Cardiac muscle cell (in vitro differentiated cells and primary cell): ENCODE measurements around the gene SSU72. TPM values are rescaled to one million over a fixed set of nuclear protein-coding genes. Genes with fewer than 3 reads are reported as not detected.

ENCODE experiments used
- DNase-seq, 2 donors: peaks; one replicate each; pipeline versions ENCODE4 v3.0.0 to v3.0.0-alpha.2; 2010 to 2017; ENCODE audit warnings: low read depth in 1 of 2, low spot score in 1 of 2
- H3K27ac ChIP-seq: fragments of 200-600 bp; sonication (generic); 2 replicates; pipeline ENCODE4 v1.5.1; 2016
- H3K27me3 ChIP-seq: fragments of 200-600 bp; sonication (generic); 2 replicates; pipeline ENCODE4 v1.6.0; 2016; ENCODE audit warnings: control low read depth
- H3K36me3 ChIP-seq: fragments of 200-600 bp; sonication (generic); 2 replicates; pipeline ENCODE4 v1.5.1; 2016; ENCODE audit warnings: control low read depth
- H3K4me1 ChIP-seq: fragments of 200-600 bp; sonication (generic); 2 replicates; pipeline ENCODE4 v1.8.1; 2017; ENCODE audit warnings: low read depth, mild to moderate bottlenecking, mixed run types
- H3K4me3 ChIP-seq: fragments of 200-600 bp; sonication (generic); 2 replicates; pipeline ENCODE4 v1.5.1; 2016; ENCODE audit warnings: mild to moderate bottlenecking
- H3K9me3 ChIP-seq: fragments of 200-600 bp; sonication (generic); 2 replicates; pipeline ENCODE4 v1.5.1; 2017; ENCODE audit warnings: low read depth, mild to moderate bottlenecking, control low read depth
- polyA plus RNA-seq: library from polyadenylated mRNA; unstranded; fragments of >200 nt; fragmentation: Nextera tagmentation; extraction: Ambion mirVana; gene quantifications from 2 replicates; pipeline ENCODE4 v1.2.1, GENCODE V29; 2016
- total RNA-seq: library from RNA; depleted of rRNA; stranded (reverse); fragments of >200 nt; gene quantifications from 2 replicates; pipeline ENCODE4 v1.2.3, GENCODE V29; 2016
- TF ChIP-seq, protein P1 (sequence below): IDR thresholded peaks from 2 replicates; pipeline ENCODE4 v1.5.1; 2012; ENCODE audit warnings: low read depth, mild to moderate bottlenecking, low read length

SSU72 gene
- total and polyA plus RNA-seq, 2 experiments from 2014 or later, result 97.3 to 202 TPM

DNA sequence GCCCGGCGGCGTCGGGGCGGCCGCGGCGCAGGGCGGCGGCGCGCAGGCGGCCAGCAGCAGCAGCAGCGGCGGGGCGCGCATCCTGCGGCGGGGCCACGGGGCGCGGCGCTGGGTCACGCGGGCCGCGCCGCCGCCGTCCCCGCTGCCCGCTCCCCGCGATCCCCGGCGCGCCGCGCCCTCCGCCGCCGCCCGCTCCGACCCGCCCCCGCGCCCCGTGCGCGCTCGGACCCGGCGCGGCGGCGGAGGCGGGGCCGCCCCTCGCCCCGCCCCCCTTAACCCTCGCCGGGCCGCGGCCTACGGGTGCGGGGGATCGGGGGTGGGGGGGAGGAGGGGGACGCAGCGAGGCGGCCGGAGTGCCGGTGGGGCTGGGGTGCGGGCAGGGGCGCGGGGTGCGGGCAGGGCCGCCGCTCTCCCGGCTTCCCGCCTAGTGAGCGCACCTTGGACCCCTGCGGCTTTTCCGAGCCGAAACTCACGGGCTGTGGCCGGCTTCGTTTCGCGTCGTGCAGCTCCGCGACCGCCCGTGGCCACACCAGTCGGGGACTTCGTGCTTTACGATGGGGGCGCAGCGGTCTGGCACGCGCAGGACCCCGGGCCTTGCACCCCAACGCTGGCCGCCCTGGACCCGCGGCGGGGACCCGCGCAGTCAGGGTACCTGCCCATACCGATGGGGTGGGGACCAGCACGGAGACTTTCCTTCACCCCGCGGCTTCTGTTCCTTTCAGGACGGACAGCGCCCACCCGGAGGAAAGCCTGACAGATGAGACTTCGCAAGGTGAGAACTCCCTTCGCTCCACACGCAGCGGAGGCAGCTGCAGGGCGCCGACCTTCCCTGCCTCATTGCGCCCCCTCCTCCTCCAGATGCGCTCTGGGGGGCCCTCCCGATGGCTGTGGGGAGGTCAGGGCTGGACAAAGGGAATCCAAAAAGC is 25.5 kb upstream of the SSU72 start, which contains the start of gene FNDC10:
FNDC10 (minus strand) TSS at position 201 of the 926 bp plus-strand sequence; CDS start at position 81, 120 bp downstream.
- Histone ChIP-seq H3K9me3 (no peaks in the 10 kb centered on the region), H3K4me3 (peak within 1 kb of the TSS; percentile 47), H3K27me3 (peaks cover 61% of the 10 kb centered on the region), H3K4me1 (peaks cover 14% of the 10 kb centered on the region), H3K27ac (no peak within 1 kb of the TSS), H3K36me3 (no peaks in the 10 kb centered on the region)
- peak in 1 of 2 donors; percentile 59 for DNase-seq
- TF ChIP-seq, protein P1, sequence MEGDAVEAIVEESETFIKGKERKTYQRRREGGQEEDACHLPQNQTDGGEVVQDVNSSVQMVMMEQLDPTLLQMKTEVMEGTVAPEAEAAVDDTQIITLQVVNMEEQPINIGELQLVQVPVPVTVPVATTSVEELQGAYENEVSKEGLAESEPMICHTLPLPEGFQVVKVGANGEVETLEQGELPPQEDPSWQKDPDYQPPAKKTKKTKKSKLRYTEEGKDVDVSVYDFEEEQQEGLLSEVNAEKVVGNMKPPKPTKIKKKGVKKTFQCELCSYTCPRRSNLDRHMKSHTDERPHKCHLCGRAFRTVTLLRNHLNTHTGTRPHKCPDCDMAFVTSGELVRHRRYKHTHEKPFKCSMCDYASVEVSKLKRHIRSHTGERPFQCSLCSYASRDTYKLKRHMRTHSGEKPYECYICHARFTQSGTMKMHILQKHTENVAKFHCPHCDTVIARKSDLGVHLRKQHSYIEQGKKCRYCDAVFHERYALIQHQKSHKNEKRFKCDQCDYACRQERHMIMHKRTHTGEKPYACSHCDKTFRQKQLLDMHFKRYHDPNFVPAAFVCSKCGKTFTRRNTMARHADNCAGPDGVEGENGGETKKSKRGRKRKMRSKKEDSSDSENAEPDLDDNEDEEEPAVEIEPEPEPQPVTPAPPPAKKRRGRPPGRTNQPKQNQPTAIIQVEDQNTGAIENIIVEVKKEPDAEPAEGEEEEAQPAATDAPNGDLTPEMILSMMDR, result no peak

DNA sequence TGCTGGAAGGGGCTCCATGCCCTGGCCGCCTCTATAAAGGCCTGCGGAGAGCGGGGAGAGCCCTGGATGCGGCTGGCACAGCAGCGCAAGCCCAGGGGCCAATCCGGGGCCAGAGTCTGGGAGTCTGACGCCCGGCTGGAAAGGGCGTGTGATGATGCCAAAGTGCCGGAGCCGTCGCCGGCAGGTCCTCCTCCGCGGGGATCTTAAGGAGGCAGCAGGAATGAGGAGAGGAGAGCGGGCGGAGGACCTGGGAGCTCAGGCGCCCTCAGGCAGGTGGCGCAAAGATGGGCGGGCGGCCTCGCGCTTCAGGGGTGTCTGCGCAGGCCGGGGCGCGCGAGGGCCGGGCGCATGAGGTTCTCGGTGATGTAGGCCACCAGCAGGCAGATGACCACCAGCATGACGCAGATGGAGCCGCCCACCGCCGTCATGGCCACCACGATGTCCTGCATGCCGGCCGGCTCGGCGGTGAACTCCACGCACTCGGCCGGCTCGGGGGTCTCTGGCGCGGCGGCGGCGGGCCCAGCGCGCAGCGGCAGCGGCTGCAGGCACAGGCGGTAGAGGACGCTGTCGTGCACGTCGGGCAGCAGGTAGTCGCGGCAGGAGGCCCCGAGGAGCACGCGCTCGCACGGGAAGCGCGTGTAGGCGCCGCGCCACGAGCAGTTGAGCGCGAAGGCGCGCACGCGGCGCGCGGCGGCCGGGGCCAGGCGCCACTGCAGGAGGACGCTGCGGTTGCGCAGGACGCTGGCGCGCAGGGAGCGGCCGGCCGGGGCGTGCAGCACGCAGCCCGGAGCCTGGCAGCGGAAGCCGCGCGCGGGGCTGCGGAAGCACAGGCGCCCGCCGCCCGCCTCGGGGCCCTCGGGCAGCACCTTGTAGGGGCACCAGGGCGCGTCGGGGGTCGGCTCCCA is 24.6 kb upstream of the SSU72 start:
- Histone ChIP-seq H3K27me3 (peaks cover 52% of the 10 kb centered on the region), H3K36me3 (no peaks in the 10 kb centered on the region), H3K4me1 (peaks cover 14% of the 10 kb centered on the region), H3K27ac (no peak overlapping the region), H3K4me3 (peak overlapping the region; percentile 12), H3K9me3 (no peaks in the 10 kb centered on the region)
- TF ChIP-seq, protein P1, result no peak
- DNase-seq, result peak; percentile 46 to 66

DNA sequence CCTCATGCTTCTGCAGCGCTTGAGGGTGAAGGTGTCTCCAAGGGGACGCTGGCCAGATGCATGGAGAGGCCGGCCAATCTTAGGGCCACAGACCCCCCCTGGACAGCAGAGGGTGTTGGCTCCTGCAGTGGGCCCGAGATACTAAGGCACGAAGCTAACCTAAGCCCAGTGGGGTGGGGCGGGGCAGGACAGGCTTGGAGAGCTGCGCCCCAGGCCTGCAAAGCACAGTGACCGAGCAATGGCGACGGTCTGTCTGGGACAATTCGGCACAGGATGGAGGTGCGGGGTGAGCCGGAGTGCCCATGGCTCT is 24.0 kb upstream of the SSU72 start:
- DNase-seq, result no peak
- Histone ChIP-seq H3K27me3 (peaks cover 48% of the 10 kb centered on the region), H3K27ac (no peak overlapping the region), H3K36me3 (no peaks in the 10 kb centered on the region), H3K4me3 (no peak overlapping the region), H3K4me1 (peaks cover 14% of the 10 kb centered on the region), H3K9me3 (no peaks in the 10 kb centered on the region)
- TF ChIP-seq, protein P1, result no peak

DNA sequence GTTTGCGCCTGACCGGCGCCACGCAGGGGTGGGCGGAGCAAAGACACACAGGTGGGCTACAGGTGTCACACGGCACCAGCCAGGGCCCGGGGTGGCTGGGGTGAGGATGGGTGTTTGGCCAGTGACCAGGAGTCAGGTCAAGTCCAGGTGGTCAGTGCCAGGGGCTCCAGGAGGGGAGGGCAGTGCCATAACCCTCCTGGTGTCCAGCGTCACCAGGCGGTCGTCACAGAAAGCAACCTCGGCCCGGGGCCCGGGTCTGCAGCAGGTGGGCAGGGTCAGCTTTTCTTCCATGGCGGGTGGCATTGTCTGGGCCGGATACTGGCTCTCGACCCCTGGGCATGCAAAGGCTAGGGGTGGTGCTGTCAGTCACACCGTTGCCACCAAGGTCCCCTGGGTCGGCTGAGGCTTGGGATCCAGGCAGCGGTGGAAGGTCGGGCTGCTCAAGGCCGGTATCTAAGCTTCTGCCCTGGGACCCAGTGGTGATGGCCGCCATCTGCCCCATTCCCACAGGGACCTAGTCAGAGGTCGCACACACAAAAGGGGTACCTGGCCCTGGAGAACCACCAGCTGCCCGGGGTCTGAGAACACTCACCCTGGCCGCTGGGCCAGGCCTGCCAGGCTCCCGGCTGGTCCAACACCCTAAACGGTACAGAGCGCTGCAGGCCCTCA is 23.5 kb upstream of the SSU72 start:
- H3K9me3 ChIP-seq, result no peaks in the 10 kb centered on the region
- TF ChIP-seq, protein P1, result no peak
- H3K27ac ChIP-seq, result no peak overlapping the region
- H3K4me1 ChIP-seq, result peaks cover 14% of the 10 kb centered on the region
- H3K36me3 ChIP-seq, result no peaks in the 10 kb centered on the region
- no peak overlapping the region for H3K4me3 ChIP-seq
- H3K27me3 ChIP-seq, result peaks cover 43% of the 10 kb centered on the region
- no peak for DNase-seq

DNA sequence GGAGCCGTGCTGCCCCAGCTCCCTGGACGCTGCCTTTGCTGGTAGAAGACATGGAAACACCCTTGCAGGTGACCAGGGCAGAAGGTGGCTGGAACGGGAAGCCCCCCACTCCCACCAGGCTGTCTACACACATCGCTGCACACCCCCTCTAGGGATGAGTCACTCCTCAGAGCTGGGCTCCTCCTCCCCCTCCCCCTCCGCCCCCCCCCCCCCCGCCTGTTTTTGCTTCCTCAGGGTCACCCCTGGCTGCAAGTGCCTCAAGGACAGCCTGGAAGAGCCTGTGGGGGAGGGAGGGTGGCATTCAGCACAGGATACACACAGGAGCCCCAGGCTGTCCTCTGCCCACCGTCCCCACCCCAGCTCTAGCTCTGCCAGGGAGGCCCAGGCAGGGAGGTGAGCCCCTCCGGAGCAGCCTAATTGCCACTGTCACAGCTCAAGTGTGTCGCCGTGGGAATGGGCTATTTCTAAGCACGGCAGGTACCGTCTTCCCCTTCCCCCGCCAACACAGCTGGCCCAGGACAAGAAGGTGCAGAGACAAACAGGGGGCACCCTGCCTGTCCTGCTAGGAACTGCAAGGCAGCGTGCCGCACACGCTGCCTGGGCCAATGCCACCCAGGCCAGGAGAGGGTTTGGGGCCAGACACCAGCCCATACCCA is 22.7 kb upstream of the SSU72 start:
- Histone ChIP-seq H3K36me3 (no peaks in the 10 kb centered on the region), H3K27me3 (peaks cover 35% of the 10 kb centered on the region), H3K27ac (no peak overlapping the region), H3K4me3 (no peak overlapping the region), H3K9me3 (no peaks in the 10 kb centered on the region), H3K4me1 (peaks cover 14% of the 10 kb centered on the region)
- TF ChIP-seq, protein P1, result peak; percentile 37
- peak in 1 of 2 donors; percentile 42 for DNase-seq
